Fibroblast of pulmonary artery (primary cell): ENCODE results near the gene EDC4.
"Not testable (repeated sequence)": the region's sequence is repeated elsewhere in the genome, so short reads cannot be mapped to it uniquely, and the experiment has no call there.

Experiments used
- DNase-seq: peaks from one replicate; pipeline ENCODE4 v3.0.0-alpha.2; 2010; ENCODE audit warnings: low read depth
- H3K4me3 ChIP-seq: replicated peaks from 2 replicates; pipeline ENCODE4 v1.5.1; 2011; ENCODE audit warnings: low read depth, mild to moderate bottlenecking, control low read depth, low read length, moderate library complexity
- CTCF ChIP-seq: IDR thresholded peaks from 2 replicates; pipeline ENCODE4 v1.5.1; 2011; ENCODE audit warnings: mild to moderate bottlenecking, control low read depth, low read length, inconsistent platforms; ENCODE audit errors: missing control alignments

Gene EDC4

GRCh38 chr16:67858500-67858899 lies 14.4 kb upstream of the EDC4 start:
- no peak for TF ChIP-seq CTCF
- no peak for DNase-seq
- H3K4me3 ChIP-seq = no peak overlapping the region

GRCh38 chr16:67860589-67861398 lies 12.1 kb upstream of the EDC4 start:
- TF ChIP-seq CTCF = no peak
- H3K4me3 ChIP-seq = no peak overlapping the region
- DNase-seq = no peak

GRCh38 chr16:67861877-67862276 lies 11.0 kb upstream of the EDC4 start:
- no peak overlapping the region for H3K4me3 ChIP-seq
- no peak for TF ChIP-seq CTCF
- no peak for DNase-seq

- DNase-seq = peak; percentile 66
- TF ChIP-seq CTCF = no peak
- no peak overlapping the region for H3K4me3 ChIP-seq
Observed at GRCh38 chr16:67862623-67863583, 9.9 kb upstream of the EDC4 start.

GRCh38 chr16:67864044-67864443 lies 8.8 kb upstream of the EDC4 start:
- H3K4me3 ChIP-seq, DNase-seq: not testable (repeated sequence)

GRCh38 chr16:67864594-67864993 lies 8.3 kb upstream of the EDC4 start:
- H3K4me3 ChIP-seq = no peak overlapping the region
- no peak for TF ChIP-seq CTCF
- no peak for DNase-seq

- DNase-seq = peak; percentile 53
- peak; percentile 46 for TF ChIP-seq CTCF
- H3K4me3 ChIP-seq = no peak overlapping the region
Observed at GRCh38 chr16:67865318-67865717, 7.5 kb upstream of the EDC4 start.
